ENCODE results near the gene CACNG1.

The CACNG1 gene

GRCh38 chr17:67018471-67019434, 25.6 kb upstream of the CACNG1 start:
- TF ChIP-seq GATA1 (IDR thresholded peaks at IDR 0.05; ENCODE audit: low read depth, low read length) (no peak), POLR2A (IDR thresholded peaks at IDR 0.05; ENCODE audit: low read length) (no peak)
- DNase-seq = no peak

DNA sequence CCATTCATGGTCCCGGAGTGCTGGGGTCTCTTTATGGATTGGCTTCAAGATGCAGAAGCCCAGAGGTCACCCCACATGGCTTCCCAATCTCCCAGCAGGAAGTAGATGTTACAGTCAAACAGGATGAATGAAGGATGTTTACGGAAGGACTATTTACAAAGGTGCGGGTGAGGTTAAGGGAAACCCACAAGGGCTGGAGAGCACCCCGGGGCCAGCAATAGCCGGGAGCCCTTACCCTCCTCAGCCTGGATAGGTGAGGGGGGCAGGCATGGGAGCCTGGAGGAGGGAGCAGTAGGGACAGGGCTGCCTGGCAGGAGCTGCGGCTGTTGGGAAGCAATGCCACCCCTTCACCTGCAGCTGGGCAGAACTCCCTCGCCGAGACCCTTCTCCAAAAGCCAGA, 24.5 kb upstream of the CACNG1 start:
- no peak for DNase-seq
- TF ChIP-seq POLR2A (IDR thresholded peaks at IDR 0.05; ENCODE audit: low read length) (no peak), GATA1 (IDR thresholded peaks at IDR 0.05; ENCODE audit: low read depth, low read length) (no peak)

- DNase-seq = no peak
- TF ChIP-seq GATA1 (IDR thresholded peaks at IDR 0.05; ENCODE audit: low read depth, low read length) (no peak), POLR2A (IDR thresholded peaks at IDR 0.05; ENCODE audit: low read length) (no peak)
Observed at GRCh38 chr17:67020293-67020766, 24.0 kb upstream of the CACNG1 start.

GRCh38 chr17:67021196-67021595, 23.2 kb upstream of the CACNG1 start:
- no peak for TF ChIP-seq GATA1 (IDR thresholded peaks at IDR 0.05; ENCODE audit: low read depth, low read length)
- TF ChIP-seq POLR2A (IDR thresholded peaks at IDR 0.05; ENCODE audit: low read length) = no peak
- no peak for DNase-seq

DNA sequence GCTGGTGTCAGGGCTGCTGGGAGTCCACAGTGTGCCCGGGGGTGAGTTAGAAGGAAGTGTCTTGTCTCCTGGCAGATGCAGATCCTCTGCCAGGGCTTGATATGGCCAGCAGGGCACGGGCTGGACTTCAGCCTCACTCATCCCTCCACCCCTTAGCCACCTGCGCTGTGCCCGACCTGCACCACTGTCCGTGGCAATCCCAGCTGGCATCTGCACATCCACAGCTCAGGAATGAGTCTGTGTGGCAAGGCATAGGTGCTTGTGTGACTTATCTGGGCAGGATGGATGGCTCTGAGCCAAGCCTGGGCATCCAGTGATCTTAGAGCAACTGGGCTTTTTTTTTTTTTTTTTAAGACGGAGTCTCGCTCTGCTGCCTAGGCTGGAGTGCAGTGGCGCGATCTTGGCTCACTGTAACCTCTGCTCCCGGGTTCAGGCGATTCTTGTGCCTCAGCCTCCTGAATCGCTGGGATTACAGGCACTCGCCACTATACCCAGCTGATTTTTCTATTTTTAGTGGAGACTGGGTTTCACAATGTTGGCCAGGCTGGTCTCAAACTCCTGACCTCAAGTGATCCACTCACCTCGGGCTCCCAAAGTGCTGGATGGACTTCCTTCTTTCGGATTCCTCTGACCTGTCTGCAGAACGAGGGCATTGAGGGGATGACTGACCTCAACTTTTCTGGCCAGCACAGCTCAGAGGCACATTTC, 22.5 kb upstream of the CACNG1 start:
- DNase-seq = no peak
- TF ChIP-seq GATA1 (IDR thresholded peaks at IDR 0.05; ENCODE audit: low read depth, low read length) (no peak), POLR2A (IDR thresholded peaks at IDR 0.05; ENCODE audit: low read length) (no peak)

DNA sequence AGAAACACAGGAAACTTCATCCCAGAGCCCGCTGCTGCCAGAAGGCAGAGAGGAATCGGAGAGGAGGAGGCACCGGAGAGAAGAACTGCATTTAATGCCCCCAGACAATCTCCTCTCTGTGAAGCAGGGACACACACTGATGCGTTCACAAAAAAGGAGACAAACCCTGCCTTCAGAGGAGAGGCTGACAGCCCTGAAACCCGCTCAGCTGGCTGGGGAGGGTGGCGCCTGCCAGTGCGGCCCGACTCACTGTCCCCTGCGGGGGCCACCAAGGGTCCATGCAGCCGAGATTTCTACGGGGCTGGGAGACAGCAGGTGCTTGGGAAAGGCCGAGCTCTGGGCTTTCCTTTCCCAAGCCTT, 21.9 kb upstream of the CACNG1 start:
- TF ChIP-seq POLR2A (IDR thresholded peaks at IDR 0.05; ENCODE audit: low read length) (no peak), GATA1 (IDR thresholded peaks at IDR 0.05; ENCODE audit: low read depth, low read length) (no peak)
- DNase-seq = no peak

- DNase-seq = no peak
- no peak for TF ChIP-seq POLR2A (IDR thresholded peaks at IDR 0.05; ENCODE audit: low read length)
- no peak for TF ChIP-seq GATA1 (IDR thresholded peaks at IDR 0.05; ENCODE audit: low read depth, low read length)
Observed at GRCh38 chr17:67024736-67025135, 19.6 kb upstream of the CACNG1 start.

- TF ChIP-seq GATA1 (IDR thresholded peaks at IDR 0.05; ENCODE audit: low read depth, low read length) = no peak
- TF ChIP-seq POLR2A (IDR thresholded peaks at IDR 0.05; ENCODE audit: low read length) = no peak
- DNase-seq = no peak
Observed at GRCh38 chr17:67025216-67025792, 19.1 kb upstream of the CACNG1 start.

DNA sequence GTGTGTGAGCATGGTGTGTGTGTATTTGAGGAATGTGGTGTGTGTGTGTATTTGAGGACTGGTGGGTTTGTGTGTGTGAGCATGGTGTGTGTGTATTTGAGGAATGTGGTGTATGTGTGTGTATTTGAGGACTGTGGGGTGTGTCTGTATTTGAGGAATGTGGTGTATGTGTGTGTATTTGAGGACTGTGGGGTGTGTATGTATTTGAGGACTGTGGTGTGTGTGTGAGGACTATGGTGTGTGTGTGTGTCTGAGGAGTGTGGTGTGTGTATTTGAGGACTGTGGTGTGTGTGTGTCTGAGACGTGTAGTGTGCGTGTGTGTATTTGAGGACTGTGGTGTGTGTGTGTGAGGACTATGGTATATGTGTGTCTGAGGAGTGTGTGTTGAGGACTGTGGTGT, 18.0 kb upstream of the CACNG1 start:
- TF ChIP-seq POLR2A (IDR thresholded peaks at IDR 0.05; ENCODE audit: low read length) (no peak), GATA1 (IDR thresholded peaks at IDR 0.05; ENCODE audit: low read depth, low read length) (no peak)
- DNase-seq = no peak

GRCh38 chr17:67027031-67027628, 17.2 kb upstream of the CACNG1 start:
- TF ChIP-seq GATA1 (IDR thresholded peaks at IDR 0.05; ENCODE audit: low read depth, low read length) (no peak), POLR2A (IDR thresholded peaks at IDR 0.05; ENCODE audit: low read length) (no peak)
- DNase-seq = no peak

DNA sequence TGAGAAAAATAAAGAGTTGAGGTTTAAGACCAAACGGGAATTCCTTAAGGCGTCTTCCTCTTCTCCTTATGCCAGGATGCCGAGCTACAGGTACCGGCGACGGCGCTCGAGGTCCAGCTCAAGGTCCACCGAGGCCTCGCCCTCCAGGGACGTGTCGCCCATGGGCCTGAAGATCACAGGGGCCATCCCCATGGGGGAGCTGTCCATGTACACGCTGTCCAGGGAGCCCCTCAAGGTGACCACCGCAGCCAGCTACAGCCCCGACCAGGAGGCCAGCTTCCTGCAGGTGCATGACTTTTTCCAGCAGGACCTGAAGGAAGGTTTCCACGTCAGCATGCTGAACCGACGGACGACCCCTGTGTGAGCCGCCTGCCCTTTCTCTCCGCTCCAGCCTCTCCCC, 13.7 kb upstream of the CACNG1 start:
- DNase-seq = no peak
- TF ChIP-seq GATA1 (IDR thresholded peaks at IDR 0.05; ENCODE audit: low read depth, low read length) = no peak

DNA sequence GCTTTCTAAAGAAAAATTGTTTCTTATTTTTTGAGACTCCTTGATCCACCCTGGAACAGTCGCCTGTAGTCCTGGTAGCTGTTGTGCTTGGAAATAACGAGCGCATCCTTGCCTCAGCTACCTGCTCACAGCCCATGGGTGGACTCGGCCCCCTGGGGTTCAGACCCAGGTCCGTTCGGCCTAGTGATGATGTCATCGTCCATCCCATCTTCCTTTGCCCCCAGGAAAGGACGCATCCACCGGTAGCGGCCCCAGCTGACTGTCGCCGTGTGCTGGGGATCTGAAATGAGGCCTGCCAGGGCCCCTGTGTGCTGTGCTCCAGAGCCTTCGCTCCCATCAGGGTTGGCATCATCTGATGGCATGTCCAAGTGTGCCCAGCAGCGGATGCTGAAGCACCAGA, 12.0 kb upstream of the CACNG1 start:
- TF ChIP-seq POLR2A (IDR thresholded peaks at IDR 0.05; ENCODE audit: low read length) (no peak), GATA1 (IDR thresholded peaks at IDR 0.05; ENCODE audit: low read depth, low read length) (no peak)
- DNase-seq = no peak

DNA sequence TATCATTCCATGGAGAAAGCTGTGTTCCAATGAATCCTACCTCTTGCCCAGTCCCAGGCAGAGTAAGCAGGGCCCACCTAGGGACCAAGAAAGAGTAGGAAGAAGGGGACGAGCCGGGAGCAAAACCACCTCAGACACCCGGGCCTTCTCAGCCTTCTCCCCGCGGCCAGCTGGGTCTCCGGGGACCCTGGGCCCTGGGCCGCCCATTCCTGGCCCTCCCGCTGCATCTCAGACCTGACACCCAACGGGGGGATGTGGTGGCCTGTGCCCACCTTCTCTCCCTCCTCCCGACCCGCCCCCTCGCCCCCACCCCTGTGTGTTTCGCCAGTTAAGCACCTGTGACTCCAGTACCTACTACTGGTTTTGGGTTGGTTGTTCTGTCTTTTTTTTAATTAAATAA, 11.4 kb upstream of the CACNG1 start:
- TF ChIP-seq GATA1 (IDR thresholded peaks at IDR 0.05; ENCODE audit: low read depth, low read length) = no peak
- TF ChIP-seq POLR2A (IDR thresholded peaks at IDR 0.05; ENCODE audit: low read length) = no peak

GRCh38 chr17:67033613-67034012, 10.7 kb upstream of the CACNG1 start:
- no peak for TF ChIP-seq GATA1 (IDR thresholded peaks at IDR 0.05; ENCODE audit: low read depth, low read length)
- TF ChIP-seq POLR2A (IDR thresholded peaks at IDR 0.05; ENCODE audit: low read length) = no peak
- no peak for DNase-seq

More for the DNA sequence above, 11.4 kb upstream of the CACNG1 start:
- no peak for DNase-seq

All from erythroblast (primary cell).